ENCODE data around the gene TBC1D7.

Gene TBC1D7

GRCh38 chr6:13318821-13319220 lies 9.5 kb downstream of the TBC1D7 start:
- no peak for DNase-seq

GRCh38 chr6:13315896-13316295 lies 12.4 kb downstream of the TBC1D7 start:
- no peak for DNase-seq

GRCh38 chr6:13314806-13315205 lies 13.5 kb downstream of the TBC1D7 start:
- no peak for DNase-seq

- DNase-seq = no peak
These were observed 17.2 kb downstream of the TBC1D7 start for GRCh38 chr6:13311155-13311554.

- DNase-seq = no peak
These were observed 20.0 kb downstream of the TBC1D7 start for GRCh38 chr6:13308332-13308731.

GRCh38 chr6:13307508-13307995 lies 20.8 kb downstream of the TBC1D7 start:
- DNase-seq = no peak

GRCh38 chr6:13305791-13306190 lies 22.5 kb downstream of the TBC1D7 start:
- no peak for DNase-seq

GRCh38 chr6:13305288-13305687 lies 23.0 kb downstream of the TBC1D7 start:
- DNase-seq = no peak

- DNase-seq = no peak
These were observed 23.6 kb downstream of the TBC1D7 start for GRCh38 chr6:13304580-13305260.

GRCh38 chr6:13304101-13304500 lies 24.2 kb downstream of the TBC1D7 start:
- no peak for DNase-seq

GRCh38 chr6:13303668-13304017 lies 24.7 kb downstream of the TBC1D7 start:
- DNase-seq = no peak

GRCh38 chr6:13302751-13303667 lies 25.3 kb downstream of the TBC1D7 start:
- DNase-seq = no peak

GRCh38 chr6:13302291-13302690 lies 26.0 kb downstream of the TBC1D7 start:
- DNase-seq = no peak

- DNase-seq = no peak
These were observed 27.4 kb downstream of the TBC1D7 start for GRCh38 chr6:13300643-13301590.

GRCh38 chr6:13299918-13300317 lies 28.4 kb downstream of the TBC1D7 start:
- no peak for DNase-seq

- DNase-seq = no peak
These were observed 28.9 kb downstream of the TBC1D7 start for GRCh38 chr6:13299403-13299821.

GRCh38 chr6:13298446-13298845 lies 29.9 kb downstream of the TBC1D7 start:
- DNase-seq = no peak

GRCh38 chr6:13297391-13297790 lies 30.9 kb downstream of the TBC1D7 start:
- DNase-seq = no peak

- no peak for DNase-seq
These were observed 31.8 kb downstream of the TBC1D7 start for GRCh38 chr6:13296536-13296997.

GRCh38 chr6:13295576-13295975 lies 32.8 kb downstream of the TBC1D7 start:
- DNase-seq = no peak

- no peak for DNase-seq
These were observed 33.8 kb downstream of the TBC1D7 start for GRCh38 chr6:13294499-13295069.

- DNase-seq = no peak
These were observed 35.6 kb downstream of the TBC1D7 start for GRCh38 chr6:13292774-13293173.

Data from effector CD8-positive, alpha-beta T cell (primary cell).